ENCODE results near the gene MVD. TPM values are rescaled to one million over a fixed set of nuclear protein-coding genes. Genes with fewer than 3 reads are reported as not detected.

The MVD gene
- polyA plus RNA-seq, 1 donor (not counting 4 experiments of a cell fraction or from before 2014, with no cell fraction given) = 59.6 TPM

DNA sequence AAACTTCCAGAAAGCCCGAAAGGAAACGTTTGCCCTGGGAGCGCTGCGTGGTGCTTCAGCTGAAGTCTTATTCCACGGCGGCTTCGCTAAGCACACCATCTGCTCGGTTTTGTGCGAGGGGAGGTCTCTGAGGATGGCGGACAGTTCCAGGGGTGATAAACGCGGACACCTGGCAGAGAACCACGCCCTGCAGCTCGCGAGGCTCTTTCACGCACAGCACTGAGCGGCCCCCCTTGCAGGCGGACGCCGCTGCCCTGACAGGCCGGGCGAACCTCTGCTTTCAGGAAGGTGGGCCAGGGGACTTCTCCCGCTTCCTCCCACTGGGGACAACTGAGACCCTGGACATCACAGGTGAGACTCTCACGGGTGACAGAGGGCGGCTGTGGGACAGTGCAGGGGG, 3.7 kb downstream of the MVD start:
- peaks cover 32 to 38% of the 10 kb centered on the region in 2 experiments for H3K36me3 ChIP-seq (ENCODE audit: control insufficient read depth in 2 of 2, extremely low read depth in 1 of 2, insufficient read depth in 2 of 2, low read length in 2 of 2)
- peaks cover 22% of the 10 kb centered on the region for H4K20me1 ChIP-seq (ENCODE audit: control insufficient read depth, extremely low read depth, insufficient read depth, low read length)
- no peak for DNase-seq (ENCODE audit: low read depth, low spot score)

DNA sequence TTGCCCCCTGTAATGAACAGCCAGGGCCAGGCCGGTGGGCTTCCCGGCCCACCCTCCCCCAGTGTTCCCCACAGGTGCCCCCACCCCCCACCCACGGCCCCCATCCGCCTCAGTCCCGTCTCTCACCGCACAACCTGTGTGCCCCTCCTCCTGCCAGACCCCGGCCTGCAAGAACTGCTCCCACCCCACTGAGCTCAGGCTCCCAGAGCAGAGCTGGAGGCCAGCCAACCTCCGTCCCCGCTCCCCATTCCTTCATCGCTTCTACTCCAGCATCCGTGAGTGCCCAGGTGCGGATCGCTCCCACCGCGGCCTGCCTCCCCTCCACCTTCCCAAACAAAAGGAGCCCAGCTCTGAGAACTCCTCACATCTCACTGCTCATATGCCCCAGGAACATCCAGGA, 4.2 kb downstream of the MVD start:
- dilution Hi-C loops (cut with MboI; ENCODE audit: extremely low pct_ligation_motif_present, low sequenced_read_pairs) = loop anchor here (25.0 kb wide), 1 partner anchor 104 kb away; no protein-coding TSS in a partner anchor
- Histone ChIP-seq H2AFZ (ENCODE audit: control insufficient read depth, low read length) (no peak overlapping the region), H3K4me3 (ENCODE audit: control insufficient read depth in 2 of 3, extremely low read depth in 1 of 3, insufficient read depth in 2 of 3, low read depth in 1 of 3, low read length in 3 of 3) (no peak overlapping the region), H3K9me1 (ENCODE audit: control insufficient read depth, extremely low read depth, insufficient read depth, low read length) (no peaks in the 10 kb centered on the region), H3K27me3 (ENCODE audit: control insufficient read depth, extremely low read depth, insufficient read depth, low read length) (no peaks in the 10 kb centered on the region), H4K20me1 (ENCODE audit: control insufficient read depth, extremely low read depth, insufficient read depth, low read length) (peaks cover 22% of the 10 kb centered on the region), H3K9me3 (ENCODE audit: control insufficient read depth, low read depth, low read length) (no peaks in the 10 kb centered on the region), H3K9ac (ENCODE audit: control insufficient read depth, extremely low read depth, insufficient read depth, low read length) (no peak overlapping the region), H3K79me2 (ENCODE audit: control insufficient read depth, insufficient read depth, low read length) (peaks cover 63% of the 10 kb centered on the region), H3K4me1 (ENCODE audit: control insufficient read depth, extremely low read depth, insufficient read depth, low read length) (peaks cover 8% of the 10 kb centered on the region), H3K36me3 (ENCODE audit: control insufficient read depth in 2 of 2, extremely low read depth in 1 of 2, insufficient read depth in 2 of 2, low read length in 2 of 2) (peaks cover 35 to 42% of the 10 kb centered on the region in 2 experiments), H3K27ac (ENCODE audit: control insufficient read depth, insufficient read depth, low read length) (no peak overlapping the region), H3K4me2 (ENCODE audit: control insufficient read depth, extremely low read depth, insufficient read depth, low read depth, low read length) (no peak overlapping the region)
- DNase-seq (ENCODE audit: low read depth, low spot score) (no peak), FAIRE-seq (no peak)
- TF ChIP-seq, protein P1, sequence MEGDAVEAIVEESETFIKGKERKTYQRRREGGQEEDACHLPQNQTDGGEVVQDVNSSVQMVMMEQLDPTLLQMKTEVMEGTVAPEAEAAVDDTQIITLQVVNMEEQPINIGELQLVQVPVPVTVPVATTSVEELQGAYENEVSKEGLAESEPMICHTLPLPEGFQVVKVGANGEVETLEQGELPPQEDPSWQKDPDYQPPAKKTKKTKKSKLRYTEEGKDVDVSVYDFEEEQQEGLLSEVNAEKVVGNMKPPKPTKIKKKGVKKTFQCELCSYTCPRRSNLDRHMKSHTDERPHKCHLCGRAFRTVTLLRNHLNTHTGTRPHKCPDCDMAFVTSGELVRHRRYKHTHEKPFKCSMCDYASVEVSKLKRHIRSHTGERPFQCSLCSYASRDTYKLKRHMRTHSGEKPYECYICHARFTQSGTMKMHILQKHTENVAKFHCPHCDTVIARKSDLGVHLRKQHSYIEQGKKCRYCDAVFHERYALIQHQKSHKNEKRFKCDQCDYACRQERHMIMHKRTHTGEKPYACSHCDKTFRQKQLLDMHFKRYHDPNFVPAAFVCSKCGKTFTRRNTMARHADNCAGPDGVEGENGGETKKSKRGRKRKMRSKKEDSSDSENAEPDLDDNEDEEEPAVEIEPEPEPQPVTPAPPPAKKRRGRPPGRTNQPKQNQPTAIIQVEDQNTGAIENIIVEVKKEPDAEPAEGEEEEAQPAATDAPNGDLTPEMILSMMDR (optimal IDR thresholded peaks at IDR 0.05 in 1 of 3, IDR thresholded peaks at IDR 0.05 in 1 of 3, conservative IDR thresholded peaks at IDR 0.05 in 1 of 3; ENCODE audit: extremely low read depth in 1 of 3, insufficient read depth in 2 of 3, low read length in 3 of 3) = no peak
- TF ChIP-seq EZH2 (IDR thresholded peaks at IDR 0.05; ENCODE audit: low read length) = no peak

More for the DNA sequence above, 3.7 kb downstream of the MVD start:
- Histone ChIP-seq H3K9ac (ENCODE audit: control insufficient read depth, extremely low read depth, insufficient read depth, low read length) (no peak overlapping the region), H3K4me2 (ENCODE audit: control insufficient read depth, extremely low read depth, insufficient read depth, low read depth, low read length) (no peak overlapping the region), H3K9me1 (ENCODE audit: control insufficient read depth, extremely low read depth, insufficient read depth, low read length) (no peaks in the 10 kb centered on the region), H3K27me3 (ENCODE audit: control insufficient read depth, extremely low read depth, insufficient read depth, low read length) (no peaks in the 10 kb centered on the region), H3K9me3 (ENCODE audit: control insufficient read depth, low read depth, low read length) (no peaks in the 10 kb centered on the region), H3K79me2 (ENCODE audit: control insufficient read depth, insufficient read depth, low read length) (peaks cover 67% of the 10 kb centered on the region), H3K4me3 (ENCODE audit: control insufficient read depth in 2 of 3, extremely low read depth in 1 of 3, insufficient read depth in 2 of 3, low read depth in 1 of 3, low read length in 3 of 3) (no peak overlapping the region), H2AFZ (ENCODE audit: control insufficient read depth, low read length) (no peak overlapping the region), H3K4me1 (ENCODE audit: control insufficient read depth, extremely low read depth, insufficient read depth, low read length) (peaks cover 8% of the 10 kb centered on the region), H3K27ac (ENCODE audit: control insufficient read depth, insufficient read depth, low read length) (no peak overlapping the region)
- no peak for TF ChIP-seq EZH2 (IDR thresholded peaks at IDR 0.05; ENCODE audit: low read length)
- TF ChIP-seq, protein P1 (optimal IDR thresholded peaks at IDR 0.05 in 1 of 3, IDR thresholded peaks at IDR 0.05 in 1 of 3, conservative IDR thresholded peaks at IDR 0.05 in 1 of 3; ENCODE audit: extremely low read depth in 1 of 3, insufficient read depth in 2 of 3, low read length in 3 of 3) = no peak
- FAIRE-seq = no peak
- dilution Hi-C loops (cut with MboI; ENCODE audit: extremely low pct_ligation_motif_present, low sequenced_read_pairs) = loop anchor here (25.0 kb wide), 1 partner anchor 103 kb away; no protein-coding TSS in a partner anchor
